ENCODE measurements around the gene SOX5. TPM values are rescaled to one million over a fixed set of nuclear protein-coding genes. Genes with fewer than 3 reads are reported as not detected.

SOX5 gene
- total and polyA plus RNA-seq, 7 donors, result 0.23 to 16.3 (median 9.4) TPM

GRCh38 chr12:23948291-23948690, 1.2 kb downstream of the SOX5 start:
- 41 to 82% methylated on average over 4 of the region's 4 CpGs for WGBS, 2 donors
- no peak overlapping the region for H3K4me3 ChIP-seq

GRCh38 chr12:23947395-23947794, 2.1 kb downstream of the SOX5 start:
- Histone ChIP-seq H3K36me3 (no peaks in the 10 kb centered on the region), H3K4me1 (peaks cover 0 to 16% (median 8%) of the 10 kb centered on the region in 4 donors), H3K4me3 (no peak overlapping the region), H3K27ac (no peak overlapping the region), H3K9me3 (no peaks in the 10 kb centered on the region), H3K27me3 (peaks cover 0 to 10% (median 0%) of the 10 kb centered on the region in 3 donors)
- no peak for DNase-seq
- WGBS, 2 donors, result 27 to 67% methylated on average over 2 of the region's 2 CpGs
- intact Hi-C loops (cut with DNase I), result no loop called here
- TF ChIP-seq CTCF (IDR thresholded peaks at IDR 0.05) (peak in 2 of 4 experiments; percentile 13 to 25), POLR2AphosphoS5 (IDR thresholded peaks at IDR 0.05) (no peak)

More at GRCh38 chr12:23948291-23948690, 1.2 kb downstream of the SOX5 start:
- Histone ChIP-seq H3K27ac (no peak overlapping the region), H3K36me3 (no peaks in the 10 kb centered on the region), H3K4me1 (peaks cover 0 to 16% (median 8%) of the 10 kb centered on the region in 4 donors), H3K27me3 (peaks cover 0 to 10% (median 0%) of the 10 kb centered on the region in 3 donors), H3K9me3 (no peaks in the 10 kb centered on the region)
- no peak for DNase-seq
- TF ChIP-seq EP300 (IDR thresholded peaks at IDR 0.05), result no peak
- TF ChIP-seq POLR2A (IDR thresholded peaks at IDR 0.05), result no peak
- intact Hi-C loops (cut with DNase I), result no loop called here

GRCh38 chr12:23945249-23945648, 4.2 kb downstream of the SOX5 start:
- DNase-seq, result no peak
- no peak overlapping the region for H3K4me3 ChIP-seq
- no peaks in the 10 kb centered on the region for H3K9me3 ChIP-seq
- 94% methylated on average over 2 of the region's 2 CpGs for WGBS, 2 donors
- no peak overlapping the region for H3K27ac ChIP-seq
- H3K36me3 ChIP-seq, result no peaks in the 10 kb centered on the region
- intact Hi-C loops (cut with DNase I), result no loop called here
- TF ChIP-seq POLR2A (IDR thresholded peaks at IDR 0.05) (no peak), EP300 (IDR thresholded peaks at IDR 0.05) (no peak), CTCF (IDR thresholded peaks at IDR 0.05) (no peak), POLR2AphosphoS5 (IDR thresholded peaks at IDR 0.05) (no peak)
- H3K4me1 ChIP-seq, result peaks cover 0 to 7% (median 2%) of the 10 kb centered on the region in 4 donors
- peaks cover 0 to 6% (median 0%) of the 10 kb centered on the region in 3 donors for H3K27me3 ChIP-seq

GRCh38 chr12:23944067-23944466, 5.4 kb downstream of the SOX5 start:
- DNase-seq, result no peak
- Histone ChIP-seq H3K4me3 (no peak overlapping the region), H3K27ac (no peak overlapping the region), H3K4me1 (peaks cover 0 to 4% (median 2%) of the 10 kb centered on the region in 4 donors), H3K27me3 (peaks cover 0 to 6% (median 0%) of the 10 kb centered on the region in 3 donors), H3K9me3 (no peaks in the 10 kb centered on the region), H3K36me3 (no peaks in the 10 kb centered on the region)
- intact Hi-C loops (cut with DNase I), result no loop called here
- 74 to 79% methylated on average over 5 of the region's 5 CpGs for WGBS, 2 donors
- TF ChIP-seq CTCF (IDR thresholded peaks at IDR 0.05) (no peak), EP300 (IDR thresholded peaks at IDR 0.05) (no peak), POLR2A (IDR thresholded peaks at IDR 0.05) (no peak), POLR2AphosphoS5 (IDR thresholded peaks at IDR 0.05) (no peak)

GRCh38 chr12:23942841-23943240, 6.6 kb downstream of the SOX5 start:
- TF ChIP-seq CTCF (IDR thresholded peaks at IDR 0.05), result no peak
- TF ChIP-seq POLR2AphosphoS5 (IDR thresholded peaks at IDR 0.05), result no peak
- TF ChIP-seq POLR2A (IDR thresholded peaks at IDR 0.05), result no peak
- no peak for TF ChIP-seq EP300 (IDR thresholded peaks at IDR 0.05)
- no peak for DNase-seq
- intact Hi-C loops (cut with DNase I), result no loop called here
- no peaks in the 10 kb centered on the region for H3K27me3 ChIP-seq
- H3K9me3 ChIP-seq, result no peaks in the 10 kb centered on the region
- H3K36me3 ChIP-seq, result no peaks in the 10 kb centered on the region
- H3K4me3 ChIP-seq, result no peak overlapping the region
- H3K4me1 ChIP-seq, result no peaks in the 10 kb centered on the region
- H3K27ac ChIP-seq, result no peak overlapping the region
- 59 to 76% methylated on average over 4 of the region's 4 CpGs for WGBS, 2 donors

Data from sigmoid colon (tissue), 7 donors.